ENCODE data around the gene COX7A2. TPM values are rescaled to one million over a fixed set of nuclear protein-coding genes. Genes with fewer than 3 reads are reported as not detected.

The COX7A2 gene
- total and polyA plus RNA-seq, 2 of the 13 experiments (the other 11 are each of a cell fraction or from before 2014, with no cell fraction given), result 407 to 556 TPM

DNA sequence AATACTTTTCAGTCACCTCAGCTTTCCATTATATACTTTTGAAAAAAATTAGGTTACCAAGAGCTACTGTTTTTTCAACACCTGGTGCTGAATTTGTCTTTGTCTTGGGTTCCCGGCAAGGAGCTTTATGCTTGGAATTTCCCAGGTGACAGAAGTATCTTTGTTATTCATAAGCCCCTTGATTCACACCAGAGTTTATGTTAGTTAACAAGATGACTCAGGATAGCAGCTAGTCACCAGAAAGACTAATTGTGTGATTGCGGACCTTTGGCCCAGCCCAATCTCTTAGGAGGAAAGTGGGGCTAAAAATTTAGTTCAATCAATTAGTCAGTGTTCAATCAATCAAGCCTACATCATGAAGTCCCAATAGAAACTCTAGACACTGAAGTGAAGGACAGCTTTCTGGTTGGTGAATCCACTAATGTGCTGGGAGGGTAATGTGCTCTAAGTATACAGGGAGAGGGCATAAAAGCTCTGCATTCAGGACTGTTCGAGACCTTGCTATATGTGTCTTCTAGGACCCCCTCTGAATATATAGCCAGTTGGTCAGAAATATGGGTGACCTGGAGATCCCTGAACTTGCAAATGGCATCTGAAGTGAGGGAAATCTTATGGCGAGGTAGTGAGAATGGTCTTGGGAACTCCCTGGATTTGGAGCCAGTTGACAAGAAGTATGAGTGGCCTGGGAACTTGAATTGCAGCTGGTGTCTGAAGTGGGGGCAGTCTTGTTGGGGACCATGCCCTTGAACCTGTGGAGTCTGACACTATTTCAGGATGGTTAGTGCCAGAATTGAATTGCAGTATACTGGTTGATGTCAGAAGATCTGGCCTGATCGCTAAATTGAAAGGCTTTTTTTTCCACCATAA is 24.8 kb upstream of the COX7A2 start:
- H3K4me2 ChIP-seq (ENCODE audit: low read depth, low read length), result no peak overlapping the region
- FAIRE-seq (no peak), ATAC-seq (no peak), DNase-seq (ENCODE audit: low spot score) (no peak)
- no peak overlapping the region for H2AFZ ChIP-seq (ENCODE audit: low read length)
- in situ Hi-C loops (cut with HindIII; ENCODE audit: extremely low pct_ligation_motif_present, low pct_unique_long_range_greater_than_20kb), result no loop called here
- peaks cover 3 to 29% of the 10 kb centered on the region in 2 experiments for H3K36me3 ChIP-seq (replicated peaks in 1 of 2; ENCODE audit: control insufficient read depth in 1 of 2, insufficient read depth in 2 of 2, low read length in 2 of 2)
- ChIA-PET POLR2A (interaction anchor here (0.6 to 1.6 kb wide), 3 partner anchors 16 to 1565 kb away, joined by 3 to 8 read pairs (median 4); partner anchors contain the start of genes COX7A2 and TMEM30A), CTCF (ENCODE audit: low intra/inter-chr PET ratio, low total read pairs) (interaction anchor here (1.0 kb wide), 1 partner anchor 258 kb away, joined by 3 read pairs; no protein-coding TSS in a partner anchor)
- intact Hi-C loops (cut with micrococcal nuclease; ENCODE audit: unreplicated experiment), result loop anchor here (5.0 kb wide), 1 partner anchor 99 kb away; no protein-coding TSS in a partner anchor
- H4K20me1 ChIP-seq (ENCODE audit: insufficient read depth, low read length), result no peaks in the 10 kb centered on the region
- peaks cover 48% of the 10 kb centered on the region for H3K79me2 ChIP-seq (ENCODE audit: insufficient read depth, low read length)
- no peak for TF ChIP-seq ZNF292 (CRISPR knock-in tag; IDR thresholded peaks at IDR 0.05; ENCODE audit: borderline replicate concordance, low read depth)
- TF ChIP-seq PHF21A (CRISPR knock-in tag; IDR thresholded peaks at IDR 0.05), result no peak
- 93% methylated on average over 5 of the region's 5 CpGs for WGBS (ENCODE audit: low lambda C conversion rate)
- no peak overlapping the region for H3K27ac ChIP-seq (ENCODE audit: extremely low read length, insufficient read depth, low read length)
- H3K4me1 ChIP-seq (ENCODE audit: insufficient read depth, low read length), result peaks cover 8% of the 10 kb centered on the region; the same call in 1 of the 2 replicates
- no peaks in the 10 kb centered on the region for H3K27me3 ChIP-seq (ENCODE audit: control insufficient read depth in 1 of 2, insufficient read depth in 2 of 2, low read length in 2 of 2)
- BruUV-seq (replicated peaks), result no TSS peak
- H3K9me3 ChIP-seq (ENCODE audit: low read length), result no peaks in the 10 kb centered on the region
- no peak overlapping the region for H3K4me3 ChIP-seq (replicated peaks in 1 of 3; ENCODE audit: insufficient read depth in 1 of 3, low read depth in 2 of 3, low read length in 3 of 3)
- no peak overlapping the region for H3K9ac ChIP-seq (ENCODE audit: insufficient read depth, low read depth, low read length)

DNA sequence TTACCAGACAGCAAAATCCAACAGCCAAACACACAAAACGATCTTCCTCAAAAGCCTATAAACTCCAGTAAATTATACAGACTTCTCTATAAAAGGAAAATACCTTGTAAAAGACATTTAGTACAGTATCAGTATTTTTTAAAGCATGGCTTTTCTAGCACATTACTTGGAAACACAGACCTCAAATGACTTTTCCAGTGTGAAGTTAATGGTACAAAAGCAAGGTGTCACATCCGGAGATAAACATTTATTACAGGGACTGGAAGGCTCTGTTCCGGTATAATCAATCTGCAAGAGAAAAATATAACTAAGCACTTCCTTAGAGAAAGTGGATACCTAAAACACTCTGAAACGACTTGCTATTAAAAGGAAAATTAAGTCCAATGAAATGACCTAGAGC is 23.9 kb upstream of the COX7A2 start:
- in situ Hi-C loops (cut with HindIII; ENCODE audit: extremely low pct_ligation_motif_present, low pct_unique_long_range_greater_than_20kb) (no loop called here), intact Hi-C loops (cut with micrococcal nuclease; ENCODE audit: unreplicated experiment) (loop anchor here (2.0 to 5.0 kb wide), 3 partner anchors 17 to 100 kb away; partner anchors contain the start of gene TMEM30A)
- H3K9ac ChIP-seq (ENCODE audit: insufficient read depth, low read depth, low read length), result no peak overlapping the region
- TF ChIP-seq, protein P1, sequence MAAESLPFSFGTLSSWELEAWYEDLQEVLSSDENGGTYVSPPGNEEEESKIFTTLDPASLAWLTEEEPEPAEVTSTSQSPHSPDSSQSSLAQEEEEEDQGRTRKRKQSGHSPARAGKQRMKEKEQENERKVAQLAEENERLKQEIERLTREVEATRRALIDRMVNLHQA (CRISPR knock-in tag; IDR thresholded peaks at IDR 0.05), result no peak
- no peak for TF ChIP-seq ZNF430 (CRISPR knock-in tag; IDR thresholded peaks at IDR 0.05)
- no peak for TF ChIP-seq CEBPB (IDR thresholded peaks at IDR 0.05; ENCODE audit: borderline replicate concordance, low read depth, low read length)
- no peak for TF ChIP-seq ZNF234 (CRISPR knock-in tag; conservative IDR thresholded peaks at IDR 0.05)
- TF ChIP-seq, protein P2, sequence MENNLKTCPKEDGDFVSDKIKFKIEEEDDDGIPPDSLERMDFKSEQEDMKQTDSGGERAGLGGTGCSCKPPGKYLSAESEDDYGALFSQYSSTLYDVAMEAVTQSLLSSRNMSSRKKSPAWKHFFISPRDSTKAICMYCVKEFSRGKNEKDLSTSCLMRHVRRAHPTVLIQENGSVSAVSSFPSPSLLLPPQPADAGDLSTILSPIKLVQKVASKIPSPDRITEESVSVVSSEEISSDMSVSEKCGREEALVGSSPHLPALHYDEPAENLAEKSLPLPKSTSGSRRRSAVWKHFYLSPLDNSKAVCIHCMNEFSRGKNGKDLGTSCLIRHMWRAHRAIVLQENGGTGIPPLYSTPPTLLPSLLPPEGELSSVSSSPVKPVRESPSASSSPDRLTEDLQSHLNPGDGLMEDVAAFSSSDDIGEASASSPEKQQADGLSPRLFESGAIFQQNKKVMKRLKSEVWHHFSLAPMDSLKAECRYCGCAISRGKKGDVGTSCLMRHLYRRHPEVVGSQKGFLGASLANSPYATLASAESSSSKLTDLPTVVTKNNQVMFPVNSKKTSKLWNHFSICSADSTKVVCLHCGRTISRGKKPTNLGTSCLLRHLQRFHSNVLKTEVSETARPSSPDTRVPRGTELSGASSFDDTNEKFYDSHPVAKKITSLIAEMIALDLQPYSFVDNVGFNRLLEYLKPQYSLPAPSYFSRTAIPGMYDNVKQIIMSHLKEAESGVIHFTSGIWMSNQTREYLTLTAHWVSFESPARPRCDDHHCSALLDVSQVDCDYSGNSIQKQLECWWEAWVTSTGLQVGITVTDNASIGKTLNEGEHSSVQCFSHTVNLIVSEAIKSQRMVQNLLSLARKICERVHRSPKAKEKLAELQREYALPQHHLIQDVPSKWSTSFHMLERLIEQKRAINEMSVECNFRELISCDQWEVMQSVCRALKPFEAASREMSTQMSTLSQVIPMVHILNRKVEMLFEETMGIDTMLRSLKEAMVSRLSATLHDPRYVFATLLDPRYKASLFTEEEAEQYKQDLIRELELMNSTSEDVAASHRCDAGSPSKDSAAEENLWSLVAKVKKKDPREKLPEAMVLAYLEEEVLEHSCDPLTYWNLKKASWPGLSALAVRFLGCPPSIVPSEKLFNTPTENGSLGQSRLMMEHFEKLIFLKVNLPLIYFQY (CRISPR knock-in tag; IDR thresholded peaks at IDR 0.05; ENCODE audit: borderline replicate concordance), result no peak
- TF ChIP-seq SYNCRIP (IDR thresholded peaks at IDR 0.05; ENCODE audit: insufficient read depth, low read depth, low read length), result no peak
- no peak for TF ChIP-seq EEA1 (CRISPR knock-in tag; IDR thresholded peaks at IDR 0.05; ENCODE audit: borderline replicate concordance)
- no peak for TF ChIP-seq ZNF44 (CRISPR knock-in tag; IDR thresholded peaks at IDR 0.05)
- no peak for TF ChIP-seq MEIS2 (CRISPR knock-in tag; IDR thresholded peaks at IDR 0.05)
- TF ChIP-seq ZNF552 (CRISPR knock-in tag; IDR thresholded peaks at IDR 0.05; ENCODE audit: borderline replicate concordance), result no peak
- TF ChIP-seq AHR (CRISPR knock-in tag; IDR thresholded peaks at IDR 0.05), result no peak

More for the DNA sequence above, 23.9 kb upstream of the COX7A2 start:
- 91% methylated on average over 4 of the region's 4 CpGs for WGBS (ENCODE audit: low lambda C conversion rate)
- H3K4me1 ChIP-seq (ENCODE audit: insufficient read depth, low read length), result peaks cover 5% of the 10 kb centered on the region; the same call in 1 of the 2 replicates
- DNase-seq (ENCODE audit: low spot score) (no peak), FAIRE-seq (no peak), ATAC-seq (no peak)
- H3K4me2 ChIP-seq (ENCODE audit: low read depth, low read length), result no peak overlapping the region
- no peaks in the 10 kb centered on the region for H3K27me3 ChIP-seq (ENCODE audit: control insufficient read depth in 1 of 2, insufficient read depth in 2 of 2, low read length in 2 of 2)
- CTCF ChIA-PET (ENCODE audit: low intra/inter-chr PET ratio, low total read pairs), result interaction anchor here (1.6 to 1.7 kb wide), 2 partner anchors 30 to 259 kb away, joined by 9 to 14 read pairs; no protein-coding TSS in a partner anchor
- BruUV-seq (replicated peaks), result no TSS peak
- peaks cover 4 to 31% of the 10 kb centered on the region in 2 experiments for H3K36me3 ChIP-seq (replicated peaks in 1 of 2; ENCODE audit: control insufficient read depth in 1 of 2, insufficient read depth in 2 of 2, low read length in 2 of 2)
- peaks cover 43% of the 10 kb centered on the region for H3K79me2 ChIP-seq (ENCODE audit: insufficient read depth, low read length)
- H3K4me3 ChIP-seq (replicated peaks in 1 of 3; ENCODE audit: insufficient read depth in 1 of 3, low read depth in 2 of 3, low read length in 3 of 3), result no peak overlapping the region
- no peak overlapping the region for H2AFZ ChIP-seq (ENCODE audit: low read length)
- no peaks in the 10 kb centered on the region for H4K20me1 ChIP-seq (ENCODE audit: insufficient read depth, low read length)
- H3K9me3 ChIP-seq (ENCODE audit: low read length), result no peaks in the 10 kb centered on the region
- POLR2A ChIA-PET, result interaction anchor here (0.6 to 1.6 kb wide), 3 partner anchors 17 to 1564 kb away, joined by 3 to 8 read pairs (median 4); partner anchors contain the start of genes COX7A2 and TMEM30A
- H3K27ac ChIP-seq (ENCODE audit: extremely low read length, insufficient read depth, low read length), result no peak overlapping the region

Data from HepG2 (cell line).